Esophagus muscularis mucosa (tissue), 4 donors: ENCODE measurements around the gene PREX1. TPM values are rescaled to one million over a fixed set of nuclear protein-coding genes. Genes with fewer than 3 reads are reported as not detected.

ENCODE experiments used
- DNase-seq: peaks from one replicate; pipeline ENCODE4 v3.0.0-alpha.2; 2017; ENCODE audit errors: extremely low spot score
- H3K27ac ChIP-seq, 4 donors: fragments of 200-600 bp; sonication (generic); replicated peaks in 1 of 4; 1 replicate in 3 of 4; 2 replicates in 1 of 4; pipeline ENCODE4 v1.5.1; 2016 to 2019; ENCODE audit warnings: mild to moderate bottlenecking in 1 of 4
- H3K27me3 ChIP-seq, 4 donors: fragments of 200-600 bp; sonication (generic); one replicate each; pipeline versions ENCODE4 v1.5.1 to v1.6.0; 2016 to 2019
- H3K36me3 ChIP-seq, 4 donors: fragments of 200-600 bp; sonication (generic); one replicate each; pipeline ENCODE4 v1.5.1; 2016 to 2019
- H3K4me1 ChIP-seq, 4 donors: fragments of 200-600 bp; sonication (generic); one replicate each; pipeline ENCODE4 v1.5.1; 2016 to 2019
- H3K4me3 ChIP-seq, 4 donors: fragments of 200-600 bp; sonication (generic); 1 replicate in 2 of 4; 2 replicates in 2 of 4; pipeline ENCODE4 v1.5.1; 2016 to 2019; ENCODE audit warnings: mild to moderate bottlenecking in 4 of 4, moderate library complexity in 1 of 4
- H3K9me3 ChIP-seq, 4 donors: fragments of 200-600 bp; sonication (generic); 1 replicate in 3 of 4; 2 replicates in 1 of 4; pipeline ENCODE4 v1.5.1; 2016 to 2019
- EP300 ChIP-seq: sonication (generic); formaldehyde crosslinking; IDR thresholded peaks from one replicate; pipeline ENCODE4 v1.6.1; 2017; ENCODE audit warnings: antibody characterized with exemption
- POLR2A ChIP-seq: fragments of 450-650 bp; IDR thresholded peaks from one replicate; pipeline ENCODE4 v1.6.1; 2017; ENCODE audit warnings: antibody characterized with exemption, moderate library complexity, mild to moderate bottlenecking, low read depth
- POLR2AphosphoS5 ChIP-seq, 2 donors: sonication (generic); formaldehyde crosslinking; IDR thresholded peaks; one replicate each; pipeline ENCODE4 v1.6.1; 2017; ENCODE audit warnings: antibody characterized with exemption in 2 of 2
- WGBS: methylation state at CpG from one replicate; pipeline ENCODE4 v1.1.5; 2018; 5-methylcytosine and 5-hydroxymethylcytosine counted together
- intact Hi-C: fragments of 100-400 bp; cut with DNase I; formaldehyde crosslinking; loops from one replicate; pipeline ENCODE4 v1.15.1; 2023
- total RNA-seq, 4 donors: library from RNA; depleted of rRNA; stranded (reverse); fragments of >200 nt; gene quantifications; one replicate each; pipeline versions ENCODE4 v1.1.0 to v1.2.1, GENCODE V29; 2016
- TF ChIP-seq, protein P1 (sequence below), 3 experiments: fragments of 200-600 bp in 2 of 3; fragments of 450-650 bp in 1 of 3; sonication (generic) in 2 of 3; IDR thresholded peaks; one replicate each; pipeline ENCODE4 v1.5.1; 2017 to 2019; ENCODE audit warnings: antibody characterized with exemption in 3 of 3, mild to moderate bottlenecking in 2 of 3, moderate library complexity in 1 of 3

PREX1 gene
- total RNA-seq, 4 donors from 2014 or later, result 20.8 to 37.1 (median 24.3) TPM

DNA sequence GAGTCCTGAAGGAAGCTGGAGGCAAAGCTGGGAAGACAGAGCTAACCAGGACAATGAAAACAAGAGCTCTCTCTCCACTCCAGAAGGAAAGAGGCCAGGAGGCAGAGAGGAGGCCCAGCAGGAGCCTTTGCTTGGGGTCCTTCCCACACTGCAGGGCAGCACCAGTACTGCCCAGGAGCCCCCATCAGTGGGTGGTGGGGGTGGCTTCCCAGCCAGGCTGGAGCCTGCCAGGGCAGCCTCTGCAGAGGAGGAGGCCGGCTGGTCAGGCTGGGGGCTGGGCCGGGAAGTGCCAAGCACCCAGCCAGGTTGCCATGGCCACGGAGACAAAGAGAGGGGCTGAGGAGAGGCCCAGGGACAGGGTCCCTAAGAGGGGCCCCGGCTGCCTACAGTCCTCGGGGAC lies 33.4 kb downstream of the PREX1 start:
- TF ChIP-seq EP300, result no peak
- TF ChIP-seq POLR2AphosphoS5 (IDR thresholded peaks at IDR 0.05), result no peak
- TF ChIP-seq, protein P1, sequence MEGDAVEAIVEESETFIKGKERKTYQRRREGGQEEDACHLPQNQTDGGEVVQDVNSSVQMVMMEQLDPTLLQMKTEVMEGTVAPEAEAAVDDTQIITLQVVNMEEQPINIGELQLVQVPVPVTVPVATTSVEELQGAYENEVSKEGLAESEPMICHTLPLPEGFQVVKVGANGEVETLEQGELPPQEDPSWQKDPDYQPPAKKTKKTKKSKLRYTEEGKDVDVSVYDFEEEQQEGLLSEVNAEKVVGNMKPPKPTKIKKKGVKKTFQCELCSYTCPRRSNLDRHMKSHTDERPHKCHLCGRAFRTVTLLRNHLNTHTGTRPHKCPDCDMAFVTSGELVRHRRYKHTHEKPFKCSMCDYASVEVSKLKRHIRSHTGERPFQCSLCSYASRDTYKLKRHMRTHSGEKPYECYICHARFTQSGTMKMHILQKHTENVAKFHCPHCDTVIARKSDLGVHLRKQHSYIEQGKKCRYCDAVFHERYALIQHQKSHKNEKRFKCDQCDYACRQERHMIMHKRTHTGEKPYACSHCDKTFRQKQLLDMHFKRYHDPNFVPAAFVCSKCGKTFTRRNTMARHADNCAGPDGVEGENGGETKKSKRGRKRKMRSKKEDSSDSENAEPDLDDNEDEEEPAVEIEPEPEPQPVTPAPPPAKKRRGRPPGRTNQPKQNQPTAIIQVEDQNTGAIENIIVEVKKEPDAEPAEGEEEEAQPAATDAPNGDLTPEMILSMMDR (IDR thresholded peaks at IDR 0.05), result no peak
- no peak for TF ChIP-seq POLR2A
- H3K4me3 ChIP-seq, result no peak overlapping the region
- peaks cover 11 to 40% (median 34%) of the 10 kb centered on the region in 4 donors for H3K4me1 ChIP-seq
- intact Hi-C loops, result no loop called here
- H3K36me3 ChIP-seq, result no peaks in the 10 kb centered on the region
- H3K27ac ChIP-seq, result no peak overlapping the region
- H3K9me3 ChIP-seq, result no peaks in the 10 kb centered on the region
- no peaks in the 10 kb centered on the region for H3K27me3 ChIP-seq
- 37% methylated on average over 3 of the region's 5 CpGs for WGBS
- no peak for DNase-seq

DNA sequence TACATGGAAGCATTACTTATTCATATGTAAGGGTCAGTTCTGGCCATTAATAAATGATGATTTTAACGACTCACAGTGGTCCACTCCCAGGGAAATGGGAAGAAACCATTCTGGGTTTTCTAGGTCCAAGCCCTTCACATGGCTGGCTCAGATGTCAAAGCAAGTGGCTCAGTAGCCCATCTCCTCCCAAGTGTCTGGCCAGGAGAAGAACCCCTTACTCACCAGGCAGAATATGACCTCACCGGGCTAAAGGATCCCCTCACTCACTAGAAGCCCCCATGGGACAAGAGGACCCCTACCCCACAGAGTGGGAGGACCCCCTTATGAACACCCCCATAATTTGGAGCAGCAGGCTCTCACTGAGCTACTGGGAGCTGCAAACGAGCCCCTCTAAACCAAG lies 34.0 kb downstream of the PREX1 start:
- no peaks in the 10 kb centered on the region for H3K36me3 ChIP-seq
- no peaks in the 10 kb centered on the region for H3K27me3 ChIP-seq
- H3K27ac ChIP-seq, result no peak overlapping the region
- peaks cover 8 to 38% (median 32%) of the 10 kb centered on the region in 4 donors for H3K4me1 ChIP-seq
- no peak for DNase-seq
- no peak overlapping the region for H3K4me3 ChIP-seq
- intact Hi-C loops, result no loop called here
- 78% methylated on average over 2 of the region's 3 CpGs for WGBS
- TF ChIP-seq POLR2AphosphoS5 (IDR thresholded peaks at IDR 0.05) (no peak), POLR2A (no peak), EP300 (no peak)
- TF ChIP-seq, protein P1 (IDR thresholded peaks at IDR 0.05), result no peak
- no peaks in the 10 kb centered on the region for H3K9me3 ChIP-seq

DNA sequence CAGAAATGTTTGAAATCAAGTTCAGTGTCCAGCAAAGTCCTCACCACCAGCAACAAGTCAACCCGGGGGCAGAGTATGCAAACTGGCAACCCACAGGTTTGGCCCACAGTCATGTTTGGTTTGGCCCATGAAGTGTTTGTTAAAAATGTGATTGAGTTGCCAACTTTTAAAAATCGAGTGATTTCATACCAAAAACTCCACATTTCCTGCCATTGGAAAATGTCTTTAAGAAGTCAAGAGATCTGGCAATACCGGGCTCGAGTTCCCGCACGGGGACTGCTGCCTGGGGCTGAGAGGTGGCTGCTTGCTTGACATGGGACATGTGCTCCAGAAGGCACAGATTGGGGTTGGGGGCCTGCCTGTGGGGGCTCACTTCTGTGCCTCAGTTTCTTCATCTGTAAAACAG lies 36.1 kb downstream of the PREX1 start:
- peak overlapping the region in 1 of 4 donors; percentile 1 for H3K27ac ChIP-seq
- TF ChIP-seq EP300 (no peak), POLR2AphosphoS5 (IDR thresholded peaks at IDR 0.05) (no peak), POLR2A (no peak)
- TF ChIP-seq, protein P1 (IDR thresholded peaks at IDR 0.05), result no peak
- H3K9me3 ChIP-seq, result no peaks in the 10 kb centered on the region
- intact Hi-C loops, result no loop called here
- no peak for DNase-seq
- WGBS, result 34% methylated on average over 3 of the region's 6 CpGs
- H3K27me3 ChIP-seq, result no peaks in the 10 kb centered on the region
- H3K4me1 ChIP-seq, result peaks cover 7 to 48% (median 33%) of the 10 kb centered on the region in 4 donors
- no peaks in the 10 kb centered on the region for H3K36me3 ChIP-seq
- H3K4me3 ChIP-seq, result no peak overlapping the region

DNA sequence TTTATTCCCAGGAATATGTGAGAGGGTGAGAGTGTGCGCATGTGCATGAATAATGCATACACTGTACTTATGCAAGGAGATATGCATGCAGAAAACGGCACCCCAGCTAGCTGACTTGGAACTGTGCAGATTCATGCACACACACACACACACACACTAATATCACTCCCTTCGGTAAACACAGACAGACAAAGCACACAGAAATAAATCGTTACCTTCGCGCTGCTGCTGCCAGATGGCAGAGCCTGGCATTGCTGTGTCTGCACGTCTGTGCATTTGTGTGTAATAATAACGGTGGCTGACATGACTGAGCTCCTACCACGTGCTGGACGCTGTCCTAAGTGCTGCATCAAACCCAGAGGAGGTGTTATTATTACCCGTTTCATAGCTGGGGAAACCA lies 36.8 kb downstream of the PREX1 start:
- H3K36me3 ChIP-seq, result no peaks in the 10 kb centered on the region
- DNase-seq, result no peak
- H3K27me3 ChIP-seq, result no peaks in the 10 kb centered on the region
- H3K4me3 ChIP-seq, result no peak overlapping the region
- 55% methylated on average over 11 of the region's 11 CpGs for WGBS
- no peaks in the 10 kb centered on the region for H3K9me3 ChIP-seq
- no peak overlapping the region for H3K27ac ChIP-seq
- peaks cover 7 to 48% (median 35%) of the 10 kb centered on the region in 4 donors for H3K4me1 ChIP-seq
- intact Hi-C loops, result no loop called here
- TF ChIP-seq, protein P1 (IDR thresholded peaks at IDR 0.05), result no peak
- TF ChIP-seq POLR2AphosphoS5 (IDR thresholded peaks at IDR 0.05) (no peak), EP300 (no peak), POLR2A (no peak)

DNA sequence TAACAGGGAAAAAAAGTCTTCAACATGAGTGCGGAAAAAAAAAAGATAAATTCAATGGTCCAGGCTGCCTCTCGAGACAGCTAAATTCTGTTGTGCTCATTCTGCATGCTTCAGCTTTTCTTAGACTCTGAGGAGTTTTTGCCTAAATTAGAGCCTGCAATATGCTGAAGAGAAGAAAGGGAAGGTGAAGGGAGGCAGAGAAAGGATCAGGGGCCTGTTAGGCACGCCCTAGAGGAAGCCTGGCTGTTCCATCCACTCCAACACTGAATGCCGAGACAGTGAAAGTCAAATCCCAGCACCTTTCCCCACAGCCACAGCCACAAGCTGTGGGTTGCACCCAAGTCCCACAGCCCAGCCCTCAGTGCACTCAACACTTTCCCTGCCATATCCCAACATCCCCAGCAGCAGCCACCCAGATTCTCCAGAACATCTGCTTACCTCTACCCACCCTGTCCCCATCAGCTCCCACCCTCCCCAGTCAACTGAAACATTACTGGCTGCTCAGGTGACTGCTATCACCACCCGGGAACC lies 37.3 kb downstream of the PREX1 start:
- Histone ChIP-seq H3K36me3 (no peaks in the 10 kb centered on the region), H3K4me3 (no peak overlapping the region), H3K27ac (no peak overlapping the region), H3K27me3 (no peaks in the 10 kb centered on the region), H3K4me1 (peaks cover 7 to 45% (median 34%) of the 10 kb centered on the region in 4 donors), H3K9me3 (no peaks in the 10 kb centered on the region)
- intact Hi-C loops, result no loop called here
- TF ChIP-seq POLR2A (no peak), EP300 (no peak), POLR2AphosphoS5 (IDR thresholded peaks at IDR 0.05) (no peak)
- TF ChIP-seq, protein P1 (IDR thresholded peaks at IDR 0.05), result no peak
- 62% methylated on average over 5 of the region's 5 CpGs for WGBS
- no peak for DNase-seq
